Caco-2 (cell line): Measurements from ENCODE around the gene IMMP2L. TPM values are rescaled to one million over a fixed set of nuclear protein-coding genes. Genes with fewer than 3 reads are reported as not detected.
"Not testable (repeated sequence)": the region's sequence is repeated elsewhere in the genome, so short reads cannot be mapped to it uniquely, and the experiment has no call there.

Experiments used
- Bru-seq: library from RNA; stranded (reverse); fragments of 400-500 nt; gene quantifications from one replicate; lab custom pipeline; 2021; lab: Mats Ljungman, UMichigan
- BruChase-seq, 2 experiments: library from RNA; stranded (reverse); fragments of 400-500 nt; gene quantifications; one replicate each; lab custom pipeline; 2021; lab: Mats Ljungman, UMichigan
- BruUV-seq: library from RNA; stranded (reverse); fragments of 400-500 nt; replicated peaks from 2 replicates; lab custom pipeline; 2021; lab: Mats Ljungman, UMichigan
- CTCF ChIA-PET: fragments of 300-600 bp; sonication (Branson Sonifier 250); formaldehyde crosslinking; loops from one replicate; lab custom pipeline; 2022; ENCODE audit warnings: antibody characterized with exemption; lab: Charles Lee
- POLR2A ChIA-PET: fragments of 300-600 bp; sonication (Branson Sonifier 250); formaldehyde crosslinking; loops from one replicate; lab custom pipeline; 2022; ENCODE audit warnings: antibody characterized with exemption; lab: Charles Lee
- DNase-seq, 2 experiments: peaks; one replicate each; pipeline versions ENCODE4 v3.0.0 to v3.0.0-alpha.2; 2020 to 2022
- H3K27me3 ChIP-seq: replicated peaks from 2 replicates; pipeline ENCODE4 v1.6.0; 2011; ENCODE audit warnings: low read length; ENCODE audit not compliant: control insufficient read depth, insufficient read depth
- H3K36me3 ChIP-seq: 2 replicates; pipeline ENCODE4 v1.5.1; 2011; ENCODE audit warnings: low read length; ENCODE audit not compliant: control insufficient read depth, insufficient read depth
- H3K4me1 ChIP-seq: fragments of 250-450 bp; sonication (Bioruptor Pico); 2 replicates; pipeline ENCODE4 v1.5.1; 2020; ENCODE audit warnings: mild to moderate bottlenecking
- H3K4me3 ChIP-seq: 2 replicates; pipeline ENCODE4 v1.5.1; 2011; ENCODE audit warnings: low read depth, mild to moderate bottlenecking, control low read depth, low read length
- H3K9me3 ChIP-seq: fragments of 250-450 bp; sonication (Bioruptor Pico); 2 replicates; pipeline ENCODE4 v1.5.1; 2020; ENCODE audit warnings: mild to moderate bottlenecking, moderate library complexity
- H3K27ac Mint-ChIP-seq: one replicate; pipeline ENCODE4 v1.8.0; 2022; ENCODE audit warnings: mixed read lengths; ENCODE audit not compliant: unreplicated experiment
- H3K27me3 Mint-ChIP-seq: one replicate; pipeline ENCODE4 v1.8.0; 2022; ENCODE audit warnings: mixed read lengths; ENCODE audit not compliant: insufficient read depth, unreplicated experiment
- H3K36me3 Mint-ChIP-seq: one replicate; pipeline ENCODE4 v1.8.0; 2022; ENCODE audit warnings: mild to moderate bottlenecking, mixed read lengths; ENCODE audit not compliant: insufficient read depth, unreplicated experiment
- H3K4me1 Mint-ChIP-seq: one replicate; pipeline ENCODE4 v1.8.0; 2022; ENCODE audit warnings: low read depth, mixed read lengths; ENCODE audit not compliant: unreplicated experiment
- H3K4me3 Mint-ChIP-seq: one replicate; pipeline ENCODE4 v1.8.0; 2022; ENCODE audit warnings: mild to moderate bottlenecking, moderate library complexity, mixed read lengths; ENCODE audit not compliant: unreplicated experiment
- H3K9me3 Mint-ChIP-seq: one replicate; pipeline ENCODE4 v1.8.0; 2022; ENCODE audit warnings: mixed read lengths; ENCODE audit not compliant: unreplicated experiment
- CTCF ChIP-seq, 2 experiments: fragments of 200-600 bp in 1 of 2; IDR thresholded peaks; 1 replicate in 1 of 2; 2 replicates in 1 of 2; pipeline versions ENCODE4 v1.5.1 to v1.8.0; 2011 to 2022; ENCODE audit warnings: antibody characterized with exemption in 1 of 2, control low read depth in 1 of 2, inconsistent platforms in 1 of 2, low read depth in 1 of 2, low read length in 1 of 2, mild to moderate bottlenecking in 1 of 2, moderate library complexity in 1 of 2; ENCODE audit not compliant: insufficient read depth in 1 of 2, severe bottlenecking in 1 of 2, unreplicated experiment in 1 of 2
- intact Hi-C: fragments of 100-400 bp; cut with micrococcal nuclease; formaldehyde crosslinking; loops from one replicate; pipeline ENCODE4 v1.10.0; 2022; ENCODE audit not compliant: unreplicated experiment
- long read RNA-seq: library from polyadenylated mRNA; stranded (forward); transcript quantifications from one replicate; pipeline ENCODE4 v2.0.0, GENCODE V29; 2022
- total RNA-seq: library from RNA; stranded (reverse); gene quantifications from 2 replicates; pipeline ENCODE4 v1.2.3, GENCODE V29; 2022

The IMMP2L gene
- 9.5 and 14.8 TPM in 2 replicates for total RNA-seq
- Bru-seq, nascent RNA, result percentile 55 among the genes with signal in this experiment
- BruChase-seq, experiment 1, labeled RNA remaining after a 2-hour chase, result percentile 70 among the genes with signal in this experiment
- BruChase-seq, experiment 2, labeled RNA remaining after a 6-hour chase, result percentile 56 among the genes with signal in this experiment
- long read RNA-seq, partial matches to known transcripts, result 0 of 1 reads
- long read RNA-seq, other reads (novel, unspliced or antisense), result 1 of 1 reads

GRCh38 chr7:111561904-111562732, at the start of gene IMMP2L:
Gene IMMP2L (minus strand): TSS chr7:111562492.
- intact Hi-C loops, result loop anchor here (1.0 to 10.0 kb wide), 7 partner anchors 29 to 890 kb away; partner anchors contain the start of genes IFRD1 and LRRN3
- peaks cover 15% of the 10 kb centered on the region for H3K4me1 ChIP-seq
- peak in 1 of 2 experiments; percentile 73 for TF ChIP-seq CTCF (IDR thresholded peaks at IDR 0.05; ENCODE audit: insufficient read depth in 1 of 2, low read depth in 1 of 2, low read length in 1 of 2, severe bottlenecking in 1 of 2, unreplicated experiment in 1 of 2)
- no peaks in the 10 kb centered on the region for H3K9me3 Mint-ChIP-seq
- H3K9me3 ChIP-seq, result no peaks in the 10 kb centered on the region
- peak; percentile 84 to 94 for DNase-seq
- H3K4me1 Mint-ChIP-seq, result peaks cover 6% of the 10 kb centered on the region
- peak within 1 kb of the TSS; percentile 92 for H3K4me3 Mint-ChIP-seq
- CTCF ChIA-PET, result interaction anchor here (0.5 to 0.7 kb wide), 2 partner anchors 53 to 145 kb away, joined by 3 read pairs; no protein-coding TSS in a partner anchor
- no TSS peak for BruUV-seq
- no peaks in the 10 kb centered on the region for H3K36me3 ChIP-seq
- peak within 1 kb of the TSS; percentile 89 for H3K27ac Mint-ChIP-seq
- no peaks in the 10 kb centered on the region for H3K27me3 ChIP-seq
- POLR2A ChIA-PET, result interaction anchor here (0.6 to 0.7 kb wide), 3 partner anchors 8 to 1949 kb away, joined by 3 to 12 read pairs (median 4); no protein-coding TSS in a partner anchor
- H3K27me3 Mint-ChIP-seq, result no peaks in the 10 kb centered on the region
- H3K36me3 Mint-ChIP-seq, result peaks cover 5% of the 10 kb centered on the region
- peak within 1 kb of the TSS; percentile 85 for H3K4me3 ChIP-seq

- CTCF ChIA-PET, H3K4me1 Mint-ChIP-seq, H3K27me3 Mint-ChIP-seq, H3K36me3 Mint-ChIP-seq, DNase-seq, H3K36me3 ChIP-seq, H3K4me1 ChIP-seq, BruUV-seq, intact Hi-C loops, H3K27ac Mint-ChIP-seq, H3K4me3 Mint-ChIP-seq, H3K9me3 ChIP-seq, POLR2A ChIA-PET, H3K9me3 Mint-ChIP-seq, H3K27me3 ChIP-seq, H3K4me3 ChIP-seq: not testable (repeated sequence)
Measured at GRCh38 chr7:111609483-111610254, 47.4 kb upstream of the IMMP2L start.

DNA sequence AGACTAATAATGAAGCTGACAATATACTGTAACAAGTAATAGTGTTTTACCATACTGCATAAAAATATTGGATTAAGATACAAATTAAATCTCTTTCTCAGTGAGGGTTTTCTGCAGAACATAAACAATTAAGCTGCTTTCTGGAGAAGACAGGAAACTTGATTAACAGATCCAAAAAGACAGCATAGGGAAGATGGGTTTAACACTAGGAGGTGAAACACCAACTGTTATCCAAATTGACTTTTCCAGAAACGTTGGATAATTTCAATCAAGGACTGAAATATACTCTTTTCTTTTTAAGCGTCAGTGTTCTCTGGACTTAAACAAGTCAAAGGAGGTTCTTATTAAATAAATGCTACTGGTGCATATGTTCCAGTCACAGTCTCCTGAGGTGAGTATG, 45.3 kb upstream of the IMMP2L start:
- Histone ChIP-seq H3K27me3 (no peaks in the 10 kb centered on the region), H3K36me3 (no peaks in the 10 kb centered on the region), H3K9me3 (no peaks in the 10 kb centered on the region), H3K4me1 (no peaks in the 10 kb centered on the region), H3K4me3 (no peak overlapping the region)
- Mint-ChIP-seq H3K9me3 (no peaks in the 10 kb centered on the region), H3K27me3 (no peaks in the 10 kb centered on the region), H3K27ac (no peak overlapping the region), H3K4me3 (no peak overlapping the region), H3K36me3 (no peaks in the 10 kb centered on the region), H3K4me1 (no peaks in the 10 kb centered on the region)
- DNase-seq, result no peak
- no TSS peak for BruUV-seq
- CTCF ChIA-PET, result no interaction called here
- no peak for TF ChIP-seq CTCF (IDR thresholded peaks at IDR 0.05; ENCODE audit: insufficient read depth in 1 of 2, low read depth in 1 of 2, low read length in 1 of 2, severe bottlenecking in 1 of 2, unreplicated experiment in 1 of 2)
- POLR2A ChIA-PET, result no interaction called here
- intact Hi-C loops, result no loop called here
